ENCODE measurements around the gene EHMT1. TPM values are rescaled to one million over a fixed set of nuclear protein-coding genes. Genes with fewer than 3 reads are reported as not detected.

The EHMT1 gene
- total RNA-seq: 45.3 and 45.4 TPM in 2 replicates

DNA sequence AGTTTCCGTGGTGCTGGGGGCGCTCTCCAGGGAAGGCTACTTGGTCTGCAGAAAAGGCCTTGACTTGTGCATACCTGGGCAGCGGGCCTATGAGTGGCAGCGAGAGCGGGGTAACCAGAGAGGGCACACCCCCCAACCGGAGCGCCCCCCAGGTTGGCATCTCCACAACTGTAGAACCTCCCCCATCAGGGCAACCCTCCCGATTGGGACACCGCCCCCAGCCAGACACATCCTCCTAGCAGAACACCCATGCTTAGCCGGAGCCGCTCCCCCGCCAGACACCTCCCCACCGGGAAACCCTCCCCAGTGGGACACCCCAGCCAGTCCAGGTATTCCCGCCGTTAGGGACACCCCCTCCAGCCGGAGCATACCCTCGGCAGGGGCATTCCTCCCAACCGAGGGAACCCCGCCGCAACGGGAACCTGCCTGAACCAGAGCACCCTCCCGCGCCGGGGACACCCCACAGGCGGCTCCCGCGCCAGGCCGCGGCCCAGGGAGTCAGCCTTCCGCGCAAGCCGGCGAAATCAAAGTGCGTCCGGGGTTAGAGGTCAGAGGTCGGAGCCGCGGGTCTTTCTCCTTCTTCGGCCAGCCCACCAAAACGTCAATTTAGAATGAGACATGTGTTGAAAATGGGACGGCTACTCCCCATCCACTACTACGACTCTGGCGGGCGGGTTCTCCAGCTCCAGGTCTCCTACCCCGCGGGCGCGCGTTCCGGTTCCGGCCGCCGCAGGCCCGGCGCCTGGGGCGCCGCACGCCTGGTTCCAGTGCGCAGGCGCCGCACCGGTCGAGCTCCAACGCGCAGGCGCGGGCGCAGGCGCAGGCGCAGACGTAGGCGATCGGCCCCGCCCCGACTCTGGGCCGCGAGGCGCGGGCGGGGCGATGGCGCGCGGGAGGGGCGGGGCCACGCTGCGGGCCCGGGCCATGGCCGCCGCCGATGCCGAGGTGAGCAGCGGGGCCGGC, at the start of gene EHMT1:
Gene EHMT1, plus strand, starts transcription at position 901 of the 963 bp plus-strand sequence. Its CDS starts 24 bp downstream, at position 925.
- DNase-seq (ENCODE audit: low read depth) (peak; percentile 39), FAIRE-seq (no peak)
- TF ChIP-seq, protein P1, sequence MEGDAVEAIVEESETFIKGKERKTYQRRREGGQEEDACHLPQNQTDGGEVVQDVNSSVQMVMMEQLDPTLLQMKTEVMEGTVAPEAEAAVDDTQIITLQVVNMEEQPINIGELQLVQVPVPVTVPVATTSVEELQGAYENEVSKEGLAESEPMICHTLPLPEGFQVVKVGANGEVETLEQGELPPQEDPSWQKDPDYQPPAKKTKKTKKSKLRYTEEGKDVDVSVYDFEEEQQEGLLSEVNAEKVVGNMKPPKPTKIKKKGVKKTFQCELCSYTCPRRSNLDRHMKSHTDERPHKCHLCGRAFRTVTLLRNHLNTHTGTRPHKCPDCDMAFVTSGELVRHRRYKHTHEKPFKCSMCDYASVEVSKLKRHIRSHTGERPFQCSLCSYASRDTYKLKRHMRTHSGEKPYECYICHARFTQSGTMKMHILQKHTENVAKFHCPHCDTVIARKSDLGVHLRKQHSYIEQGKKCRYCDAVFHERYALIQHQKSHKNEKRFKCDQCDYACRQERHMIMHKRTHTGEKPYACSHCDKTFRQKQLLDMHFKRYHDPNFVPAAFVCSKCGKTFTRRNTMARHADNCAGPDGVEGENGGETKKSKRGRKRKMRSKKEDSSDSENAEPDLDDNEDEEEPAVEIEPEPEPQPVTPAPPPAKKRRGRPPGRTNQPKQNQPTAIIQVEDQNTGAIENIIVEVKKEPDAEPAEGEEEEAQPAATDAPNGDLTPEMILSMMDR (IDR thresholded peaks at IDR 0.05; ENCODE audit: insufficient read depth, low read length, severe bottlenecking): no peak
- peaks cover 25% of the 10 kb centered on the region for H3K36me3 ChIP-seq (ENCODE audit: control insufficient read depth, insufficient read depth, low read length)
- no peaks in the 10 kb centered on the region for H3K27me3 ChIP-seq (ENCODE audit: control insufficient read depth, insufficient read depth, low read length)
- peak within 1 kb of the TSS; percentile 82 for H3K4me3 ChIP-seq (ENCODE audit: low read depth, low read length)

GRCh38 chr9:137569609-137570203, 49.1 kb upstream of the EHMT1 start:
- DNase-seq (ENCODE audit: low read depth) (no peak), FAIRE-seq (no peak)
- H3K4me3 ChIP-seq (ENCODE audit: low read depth, low read length): no peak overlapping the region
- H3K27me3 ChIP-seq (ENCODE audit: control insufficient read depth, insufficient read depth, low read length): no peaks in the 10 kb centered on the region
- TF ChIP-seq, protein P1 (IDR thresholded peaks at IDR 0.05; ENCODE audit: insufficient read depth, low read length, severe bottlenecking): no peak
- H3K36me3 ChIP-seq (ENCODE audit: control insufficient read depth, insufficient read depth, low read length): peaks cover 16% of the 10 kb centered on the region

DNA sequence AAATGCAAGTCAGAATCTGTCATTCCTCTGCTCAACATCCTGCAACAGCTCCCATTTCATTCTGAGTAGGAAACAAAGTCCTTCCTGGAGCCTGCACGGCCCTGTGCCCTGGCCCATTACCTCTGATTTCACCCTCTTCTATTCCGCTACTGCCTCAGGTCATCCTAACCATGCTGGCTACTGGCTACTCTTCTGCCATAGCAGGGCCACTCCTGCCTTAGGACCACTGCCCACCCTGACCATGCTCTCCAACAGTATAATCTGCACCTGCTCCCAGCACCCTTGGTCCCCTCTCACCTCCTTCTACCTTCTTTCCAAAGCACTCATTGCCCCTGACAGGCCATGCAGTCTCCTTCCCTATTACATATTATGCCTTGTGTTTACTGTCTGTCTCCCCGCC, 48.2 kb upstream of the EHMT1 start:
- DNase-seq (ENCODE audit: low read depth) (no peak), FAIRE-seq (no peak)
- Histone ChIP-seq H3K36me3 (ENCODE audit: control insufficient read depth, insufficient read depth, low read length) (peaks cover 23% of the 10 kb centered on the region), H3K4me3 (ENCODE audit: low read depth, low read length) (no peak overlapping the region), H3K27me3 (ENCODE audit: control insufficient read depth, insufficient read depth, low read length) (no peaks in the 10 kb centered on the region)
- TF ChIP-seq, protein P1 (IDR thresholded peaks at IDR 0.05; ENCODE audit: insufficient read depth, low read length, severe bottlenecking): no peak

- FAIRE-seq (no peak), DNase-seq (ENCODE audit: low read depth) (no peak)
- Histone ChIP-seq H3K4me3 (ENCODE audit: low read depth, low read length) (no peak overlapping the region), H3K27me3 (ENCODE audit: control insufficient read depth, insufficient read depth, low read length) (no peaks in the 10 kb centered on the region), H3K36me3 (ENCODE audit: control insufficient read depth, insufficient read depth, low read length) (peaks cover 29% of the 10 kb centered on the region)
- TF ChIP-seq, protein P1 (IDR thresholded peaks at IDR 0.05; ENCODE audit: insufficient read depth, low read length, severe bottlenecking): no peak
Measured at GRCh38 chr9:137574192-137574591, 44.6 kb upstream of the EHMT1 start.

DNA sequence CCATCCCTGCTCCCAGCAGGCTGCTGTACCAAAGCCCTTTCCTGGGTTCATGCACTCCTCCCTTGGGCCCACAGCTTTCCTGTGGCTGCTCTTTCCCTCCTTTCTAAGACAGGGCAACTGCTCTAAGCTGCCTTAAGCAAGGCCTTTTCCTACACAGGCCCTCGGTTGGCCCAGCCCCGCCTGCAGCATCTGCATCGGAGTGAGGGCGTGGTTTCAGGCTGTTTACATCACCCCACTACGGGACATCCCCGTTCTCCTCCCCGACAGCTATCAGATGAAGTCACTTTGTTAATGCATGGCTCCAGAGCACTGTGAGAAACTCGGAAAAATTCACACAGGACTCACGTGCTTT, 43.5 kb upstream of the EHMT1 start:
- Histone ChIP-seq H3K36me3 (ENCODE audit: control insufficient read depth, insufficient read depth, low read length) (peaks cover 29% of the 10 kb centered on the region), H3K4me3 (ENCODE audit: low read depth, low read length) (no peak overlapping the region), H3K27me3 (ENCODE audit: control insufficient read depth, insufficient read depth, low read length) (no peaks in the 10 kb centered on the region)
- FAIRE-seq (no peak), DNase-seq (ENCODE audit: low read depth) (no peak)
- TF ChIP-seq, protein P1 (IDR thresholded peaks at IDR 0.05; ENCODE audit: insufficient read depth, low read length, severe bottlenecking): no peak

Measured in bronchial epithelial cell (primary cell).